NCI-H446 treated with DMSO at 0.1 percent for 48 hours (cell line): ENCODE results near the gene NTRK3.

Experiments
- DNase-seq: peaks from one replicate; lab custom pipeline; 2025; lab: John Stamatoyannopoulos, UW

Gene NTRK3

GRCh38 chr15:88179562-88179961 lies 77.0 kb downstream of the NTRK3 start:
- no peak for DNase-seq

- DNase-seq: no peak
Observed at GRCh38 chr15:88178631-88179030, 77.9 kb downstream of the NTRK3 start.

GRCh38 chr15:88177451-88177850 lies 79.1 kb downstream of the NTRK3 start:
- no peak for DNase-seq

GRCh38 chr15:88174571-88174970 lies 82.0 kb downstream of the NTRK3 start:
- DNase-seq: peak; percentile 12

- no peak for DNase-seq
Observed at GRCh38 chr15:88166082-88166993, 90.2 kb downstream of the NTRK3 start.

GRCh38 chr15:88161636-88162035 lies 94.9 kb downstream of the NTRK3 start:
- no peak for DNase-seq

GRCh38 chr15:88155310-88155709 lies 101.2 kb downstream of the NTRK3 start:
- DNase-seq: no peak

GRCh38 chr15:88152672-88153071 lies 103.9 kb downstream of the NTRK3 start:
- no peak for DNase-seq

- no peak for DNase-seq
Observed at GRCh38 chr15:88147760-88148159, 108.8 kb downstream of the NTRK3 start.

- peak; percentile 59 for DNase-seq
Observed at GRCh38 chr15:88144921-88145653, 111.5 kb downstream of the NTRK3 start.

GRCh38 chr15:88142121-88142520 lies 114.4 kb downstream of the NTRK3 start:
- DNase-seq: no peak

GRCh38 chr15:88141269-88141889 lies 115.2 kb downstream of the NTRK3 start:
- DNase-seq: no peak

- no peak for DNase-seq
Observed at GRCh38 chr15:88140398-88140797, 116.1 kb downstream of the NTRK3 start.

- DNase-seq: no peak
Observed at GRCh38 chr15:88139936-88140335, 116.6 kb downstream of the NTRK3 start.

- DNase-seq: no peak
Observed at GRCh38 chr15:88133795-88134194, 122.7 kb downstream of the NTRK3 start.

GRCh38 chr15:88132499-88132898 lies 124.0 kb downstream of the NTRK3 start:
- no peak for DNase-seq

- no peak for DNase-seq
Observed at GRCh38 chr15:88131937-88132336, 124.6 kb downstream of the NTRK3 start.

GRCh38 chr15:88127432-88127790 lies 129.1 kb downstream of the NTRK3 start:
- peak; percentile 24 for DNase-seq

GRCh38 chr15:88126695-88127431 lies 129.7 kb downstream of the NTRK3 start:
- no peak for DNase-seq

- no peak for DNase-seq
Observed at GRCh38 chr15:88125576-88125975, 131.0 kb downstream of the NTRK3 start.

GRCh38 chr15:88124199-88124598 lies 132.3 kb downstream of the NTRK3 start:
- no peak for DNase-seq

GRCh38 chr15:88121968-88122530 lies 134.5 kb downstream of the NTRK3 start:
- no peak for DNase-seq
